ENCODE results near the gene SVIL. TPM values are rescaled to one million over a fixed set of nuclear protein-coding genes. Genes with fewer than 3 reads are reported as not detected.
"Not testable (repeated sequence)": the region's sequence is repeated elsewhere in the genome, so short reads cannot be mapped to it uniquely, and the experiment has no call there.

Gene SVIL
- total RNA-seq, 2 donors from 2014 or later: 12.2 to 14.2 TPM

DNA sequence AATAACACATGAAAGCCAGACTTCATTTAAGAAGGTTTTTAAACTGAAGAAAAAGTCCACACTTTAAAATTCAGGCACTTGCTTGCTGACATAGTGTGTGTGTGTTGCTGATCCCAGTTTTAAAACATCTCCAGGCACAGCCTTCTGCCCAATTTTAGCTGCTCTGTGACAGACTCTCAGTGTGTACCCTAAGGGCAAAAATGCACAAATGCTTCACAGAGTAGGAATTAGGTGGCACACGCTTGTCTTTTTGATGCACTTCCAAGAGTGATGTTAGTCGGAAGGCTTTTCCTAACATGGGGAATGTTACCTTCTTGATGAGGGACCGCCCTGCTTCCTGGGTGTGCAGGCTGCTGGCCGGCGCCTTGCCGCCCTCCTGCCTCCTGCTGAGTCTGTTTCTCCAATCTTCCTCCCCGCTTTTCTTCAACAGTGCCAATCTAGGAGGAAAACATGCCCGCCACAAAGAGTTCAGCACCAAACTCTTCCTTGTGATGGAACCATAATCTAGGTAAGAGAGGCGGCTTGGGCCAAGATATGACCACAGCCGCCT is 122.3 kb downstream of the SVIL start:
- H3K9me3 Mint-ChIP-seq: no peaks in the 10 kb centered on the region
- H3K4me1 Mint-ChIP-seq (ENCODE audit: low read depth): peaks cover 5% of the 10 kb centered on the region
- no peak overlapping the region for H3K27ac Mint-ChIP-seq
- no peak overlapping the region for H3K4me3 Mint-ChIP-seq
- H3K36me3 Mint-ChIP-seq (ENCODE audit: insufficient read depth in 2 of 2): no peaks in the 10 kb centered on the region
- DNase-seq (no peak), ATAC-seq (replicated peaks in 1 of 2) (no peak)
- H3K27me3 Mint-ChIP-seq (ENCODE audit: low read depth): no peaks in the 10 kb centered on the region

DNA sequence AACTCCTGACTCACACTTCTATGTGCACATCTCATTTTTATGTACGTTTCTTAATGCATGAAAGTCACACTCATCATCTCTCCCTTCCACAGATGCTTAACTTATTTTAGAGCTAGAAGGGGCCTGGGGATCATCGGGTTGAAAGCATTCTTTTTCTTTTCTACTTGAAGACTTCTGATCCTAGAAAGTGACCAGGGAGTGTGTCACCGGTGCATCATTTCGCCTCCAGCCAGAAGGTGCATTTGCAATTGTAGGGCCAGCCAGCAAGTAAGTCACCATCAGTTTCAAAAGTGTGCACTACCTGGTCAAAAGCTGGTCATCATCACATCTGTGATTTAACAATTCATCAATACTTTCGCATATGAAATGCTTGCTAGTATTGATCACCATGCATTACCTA is 123.0 kb downstream of the SVIL start:
- H3K4me3 Mint-ChIP-seq; H3K4me1 Mint-ChIP-seq (ENCODE audit: low read depth); ATAC-seq (replicated peaks in 1 of 2); H3K27ac Mint-ChIP-seq; H3K36me3 Mint-ChIP-seq (ENCODE audit: insufficient read depth in 2 of 2); H3K9me3 Mint-ChIP-seq; DNase-seq; H3K27me3 Mint-ChIP-seq (ENCODE audit: low read depth): not testable (repeated sequence)

DNA sequence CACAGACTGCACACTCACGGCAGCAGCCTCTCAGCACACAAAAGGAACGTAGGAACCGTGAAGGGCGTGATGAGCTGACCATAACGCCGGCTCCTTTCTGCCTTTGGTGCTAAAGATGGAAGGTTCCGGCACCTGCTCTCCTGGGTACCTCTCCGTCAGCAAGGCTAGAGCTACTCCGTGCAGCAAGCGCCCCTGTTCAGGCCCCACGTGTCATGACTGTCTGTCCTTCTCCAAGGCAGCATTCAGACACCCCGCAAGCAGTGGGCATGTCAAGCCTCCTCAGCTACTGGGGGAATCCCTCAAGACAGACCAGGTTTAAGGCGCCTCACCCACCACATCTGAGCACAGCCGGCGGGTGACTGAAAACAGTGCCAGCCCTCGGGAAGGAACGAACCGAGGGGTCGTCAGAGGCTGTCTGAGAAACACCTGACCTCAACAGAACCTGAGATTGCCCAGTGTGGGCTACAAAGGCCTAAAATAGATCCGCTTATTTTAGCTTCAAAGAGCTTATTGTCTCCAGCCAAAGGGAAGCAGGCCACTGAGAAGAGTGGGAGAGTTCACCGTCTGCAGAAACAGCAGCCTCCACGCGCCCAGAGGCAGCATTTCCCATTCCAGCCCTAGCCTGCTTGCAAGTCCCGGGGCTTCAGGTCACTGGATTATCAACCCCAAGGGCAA is 124.2 kb downstream of the SVIL start:
- not testable (repeated sequence) for H3K4me1 Mint-ChIP-seq (ENCODE audit: low read depth); H3K4me3 Mint-ChIP-seq; DNase-seq; H3K36me3 Mint-ChIP-seq (ENCODE audit: insufficient read depth in 2 of 2); H3K9me3 Mint-ChIP-seq; H3K27ac Mint-ChIP-seq; ATAC-seq (replicated peaks in 1 of 2); H3K27me3 Mint-ChIP-seq (ENCODE audit: low read depth)

DNA sequence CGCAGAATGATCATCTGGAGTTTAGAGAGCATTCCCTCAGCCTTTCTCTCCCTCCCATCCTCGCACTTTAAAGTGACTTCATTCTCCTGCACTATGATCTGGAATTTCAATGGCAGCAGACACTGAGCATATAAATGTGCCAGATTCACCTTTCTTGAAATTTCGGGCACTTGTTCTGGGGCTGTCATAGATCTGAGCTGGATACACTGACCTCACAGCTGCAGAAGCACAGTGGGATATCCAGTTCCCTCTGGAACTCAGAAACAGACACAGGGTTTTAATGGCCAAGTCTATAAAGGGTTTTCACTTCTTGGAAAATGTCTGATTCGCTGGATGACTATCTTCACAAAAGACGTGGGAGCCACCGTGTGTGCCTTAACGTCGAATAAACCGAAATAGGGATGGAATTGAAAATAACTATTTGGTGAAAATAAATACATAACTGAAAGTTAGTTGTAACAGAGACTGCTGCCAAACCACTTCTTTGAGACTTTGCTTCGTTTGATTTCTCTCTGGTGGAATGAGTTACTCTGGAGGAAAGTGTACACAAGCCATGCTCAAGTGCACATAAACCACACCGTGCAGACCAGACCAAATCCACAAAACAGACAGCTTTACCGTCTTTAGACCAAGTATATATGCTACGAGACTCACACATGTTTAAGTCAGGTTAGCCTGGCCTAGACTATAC is 126.1 kb downstream of the SVIL start:
- H3K36me3 Mint-ChIP-seq (ENCODE audit: insufficient read depth in 2 of 2): no peaks in the 10 kb centered on the region
- H3K4me1 Mint-ChIP-seq (ENCODE audit: low read depth): peaks cover 5% of the 10 kb centered on the region
- no peak overlapping the region for H3K4me3 Mint-ChIP-seq
- ATAC-seq (replicated peaks in 1 of 2): no peak
- no peaks in the 10 kb centered on the region for H3K27me3 Mint-ChIP-seq (ENCODE audit: low read depth)
- DNase-seq: no peak
- no peaks in the 10 kb centered on the region for H3K9me3 Mint-ChIP-seq
- H3K27ac Mint-ChIP-seq: no peak overlapping the region

DNA sequence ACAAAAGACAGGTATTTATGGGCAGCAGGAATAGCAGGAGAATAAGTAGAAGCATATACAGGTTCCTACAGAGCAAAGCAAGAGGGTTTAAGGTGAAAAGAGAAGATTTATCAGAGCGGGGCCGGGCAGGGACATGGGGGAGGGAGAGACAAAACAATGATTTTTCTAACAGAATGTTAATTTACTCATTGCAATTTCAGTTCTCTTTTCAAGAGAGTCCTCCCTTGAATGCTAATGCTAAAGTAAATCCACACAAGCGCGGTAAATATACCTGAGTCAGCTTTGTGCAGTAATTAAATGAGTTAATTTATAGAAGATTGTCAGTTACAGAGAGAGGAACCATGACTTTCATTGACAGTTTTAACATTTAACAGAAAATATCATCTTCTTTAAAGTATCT is 127.0 kb downstream of the SVIL start:
- H3K9me3 Mint-ChIP-seq; H3K36me3 Mint-ChIP-seq (ENCODE audit: insufficient read depth in 2 of 2); H3K27me3 Mint-ChIP-seq (ENCODE audit: low read depth); ATAC-seq (replicated peaks in 1 of 2); H3K4me1 Mint-ChIP-seq (ENCODE audit: low read depth); H3K4me3 Mint-ChIP-seq; DNase-seq; H3K27ac Mint-ChIP-seq: not testable (repeated sequence)

DNA sequence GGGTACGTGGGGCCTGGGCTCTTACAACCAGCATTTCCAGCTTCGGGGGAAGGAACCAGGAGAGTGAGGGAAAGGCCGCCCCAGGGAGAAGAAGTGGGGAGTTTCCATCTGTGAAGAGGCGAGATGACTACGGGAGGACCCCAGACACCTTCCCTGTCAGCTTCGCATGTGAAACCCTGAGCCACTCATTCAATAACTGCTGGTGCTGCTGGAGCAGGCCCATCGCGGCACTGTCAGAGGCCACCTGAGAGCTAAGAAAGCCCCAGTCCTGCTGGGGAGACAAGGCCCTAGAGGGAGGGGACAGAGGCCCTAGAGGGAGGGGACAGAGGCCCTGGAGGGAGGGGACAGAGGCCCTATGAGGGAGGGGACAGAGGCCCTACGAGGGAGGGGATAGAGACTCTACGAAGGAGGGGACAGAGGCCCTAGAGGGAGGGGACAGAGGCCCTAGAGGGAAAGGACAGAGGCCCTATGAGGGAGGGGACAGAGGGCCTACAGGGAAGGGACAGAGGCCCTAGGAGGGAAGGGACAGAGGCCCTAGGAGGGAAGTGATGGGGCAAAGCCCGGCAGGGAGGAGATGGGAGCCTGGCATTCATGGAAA is 128.3 kb downstream of the SVIL start:
- not testable (repeated sequence) for H3K36me3 Mint-ChIP-seq (ENCODE audit: insufficient read depth in 2 of 2); H3K4me1 Mint-ChIP-seq (ENCODE audit: low read depth); H3K9me3 Mint-ChIP-seq; DNase-seq; H3K27me3 Mint-ChIP-seq (ENCODE audit: low read depth); H3K27ac Mint-ChIP-seq; H3K4me3 Mint-ChIP-seq
- ATAC-seq (replicated peaks in 1 of 2): peak; percentile 95 to 99

DNA sequence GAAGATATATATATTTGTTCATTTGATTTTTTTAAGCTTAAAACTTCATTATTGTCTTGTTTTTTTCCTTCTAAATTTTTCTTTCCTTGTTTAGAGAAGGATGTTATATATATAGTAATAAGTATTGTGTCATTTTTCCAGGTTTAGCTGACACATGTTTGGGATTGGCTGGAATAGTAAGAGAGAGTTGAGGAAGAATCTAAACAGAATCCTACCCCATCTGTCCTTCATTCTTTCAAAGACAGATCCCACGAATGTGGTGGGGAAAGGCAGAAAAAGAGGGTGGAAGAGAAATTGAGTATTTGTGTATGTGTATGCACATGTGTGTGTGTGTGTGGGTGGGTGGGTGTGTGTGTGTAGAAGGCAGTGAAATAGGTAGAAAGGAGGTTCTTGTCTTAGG is 132.4 kb downstream of the SVIL start:
- no peaks in the 10 kb centered on the region for H3K27me3 Mint-ChIP-seq (ENCODE audit: low read depth)
- H3K27ac Mint-ChIP-seq: no peak overlapping the region
- H3K36me3 Mint-ChIP-seq (ENCODE audit: insufficient read depth in 2 of 2): no peaks in the 10 kb centered on the region
- ATAC-seq (replicated peaks in 1 of 2) (no peak), DNase-seq (no peak)
- no peaks in the 10 kb centered on the region for H3K9me3 Mint-ChIP-seq
- no peak overlapping the region for H3K4me3 Mint-ChIP-seq
- H3K4me1 Mint-ChIP-seq (ENCODE audit: low read depth): no peaks in the 10 kb centered on the region

DNA sequence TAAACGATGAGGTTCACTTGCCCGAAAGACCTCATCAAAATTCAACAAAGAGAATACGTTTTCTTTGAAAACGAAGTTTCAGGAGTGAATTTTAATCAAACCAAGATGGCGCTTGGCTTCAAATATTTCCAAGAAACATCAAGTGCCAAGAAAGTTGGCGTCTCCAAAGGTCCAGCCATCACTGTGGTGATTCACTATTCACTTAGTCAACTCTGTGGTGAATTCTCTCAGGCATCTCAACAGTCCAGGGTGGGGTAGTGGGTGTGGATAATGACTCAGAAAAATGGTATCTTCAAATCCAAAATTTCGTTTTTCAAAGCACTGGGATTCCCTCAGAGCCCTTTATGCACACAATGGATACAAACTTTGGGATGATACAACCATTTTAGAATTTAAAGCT is 133.1 kb downstream of the SVIL start:
- DNase-seq (no peak), ATAC-seq (replicated peaks in 1 of 2) (no peak)
- no peak overlapping the region for H3K27ac Mint-ChIP-seq
- H3K9me3 Mint-ChIP-seq: no peaks in the 10 kb centered on the region
- H3K36me3 Mint-ChIP-seq (ENCODE audit: insufficient read depth in 2 of 2): no peaks in the 10 kb centered on the region
- H3K4me1 Mint-ChIP-seq (ENCODE audit: low read depth): peaks cover 6% of the 10 kb centered on the region
- H3K4me3 Mint-ChIP-seq: no peak overlapping the region
- H3K27me3 Mint-ChIP-seq (ENCODE audit: low read depth): no peaks in the 10 kb centered on the region

DNA sequence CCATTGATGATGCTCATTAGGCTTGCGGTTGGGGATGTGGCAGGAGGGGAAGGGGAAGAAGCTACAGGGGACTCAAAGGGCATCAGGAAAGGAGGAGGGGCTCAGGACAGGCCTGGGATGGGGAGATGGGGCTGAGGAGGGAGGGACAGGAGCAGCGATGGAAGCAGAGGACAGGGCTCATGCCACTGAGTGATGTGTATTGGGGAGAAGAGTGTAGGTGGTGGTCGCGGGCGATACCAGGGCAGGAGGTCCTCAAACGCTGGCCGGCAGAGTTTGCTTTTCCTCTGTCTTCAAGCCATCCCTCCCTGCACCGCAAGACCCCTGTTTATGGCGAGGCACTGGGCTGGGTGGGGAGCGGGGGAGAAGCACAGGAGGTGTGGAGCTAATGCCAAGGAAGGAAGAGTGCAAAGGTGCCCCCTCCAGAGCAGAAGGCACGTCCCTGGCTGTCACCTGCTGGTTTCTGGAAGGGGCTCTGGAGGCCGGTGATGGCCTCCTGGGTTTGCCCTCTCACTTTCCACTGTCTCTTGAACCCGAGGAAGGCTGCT is 134.7 kb downstream of the SVIL start:
- no peak for DNase-seq
- ATAC-seq (replicated peaks in 1 of 2): no peak
- Mint-ChIP-seq H3K27me3 (ENCODE audit: low read depth) (no peaks in the 10 kb centered on the region), H3K27ac (no peak overlapping the region), H3K4me3 (no peak overlapping the region), H3K9me3 (no peaks in the 10 kb centered on the region), H3K4me1 (ENCODE audit: low read depth) (peaks cover 11% of the 10 kb centered on the region), H3K36me3 (ENCODE audit: insufficient read depth in 2 of 2) (no peaks in the 10 kb centered on the region)

DNA sequence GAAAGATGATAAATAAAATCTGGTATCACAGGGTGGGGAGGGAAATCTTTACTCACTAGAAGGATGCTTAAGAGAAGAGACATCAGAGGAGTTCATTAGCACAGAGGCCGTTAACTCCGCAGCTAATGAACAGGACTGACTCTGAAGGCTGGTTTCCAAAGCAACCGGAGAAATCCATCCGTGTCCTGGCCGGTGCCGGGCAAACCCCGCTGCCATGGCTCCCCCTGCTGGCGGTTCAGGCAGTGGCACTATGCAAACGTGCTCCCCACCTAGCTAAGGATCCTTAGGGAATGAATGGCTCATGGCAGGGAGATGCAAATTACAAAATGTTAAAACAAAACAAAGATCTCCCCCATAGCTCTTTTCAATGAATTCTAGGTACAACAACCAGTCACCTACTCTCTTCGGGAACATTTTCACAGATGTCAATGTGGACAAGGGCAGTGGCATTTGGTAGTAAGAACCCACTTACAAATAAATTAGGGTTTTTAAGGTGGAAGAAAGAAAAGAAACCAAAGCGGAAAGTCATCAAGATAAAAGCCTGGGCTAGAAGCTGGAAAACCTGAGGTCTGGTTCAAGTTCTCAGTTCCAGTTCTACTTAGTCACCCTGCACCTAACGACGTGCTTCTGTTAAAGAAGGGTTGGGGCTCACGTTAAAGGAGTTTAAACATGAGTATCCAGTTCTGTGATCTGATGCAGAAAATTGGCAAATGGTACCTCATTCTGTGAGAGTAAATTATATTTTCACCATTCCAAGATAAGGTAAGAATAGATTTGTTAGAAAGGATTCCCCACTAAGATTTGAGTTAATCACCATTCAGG is 138.2 kb downstream of the SVIL start:
- Mint-ChIP-seq H3K36me3 (ENCODE audit: insufficient read depth in 2 of 2) (peaks cover 0 to 2% of the 10 kb centered on the region in 2 donors), H3K27me3 (ENCODE audit: low read depth) (no peaks in the 10 kb centered on the region), H3K4me1 (ENCODE audit: low read depth) (peaks cover 11% of the 10 kb centered on the region), H3K9me3 (no peaks in the 10 kb centered on the region), H3K27ac (no peak overlapping the region), H3K4me3 (no peak overlapping the region)
- DNase-seq (peak; percentile 70 to 71), ATAC-seq (replicated peaks in 1 of 2) (peak; percentile 75 to 78)

DNA sequence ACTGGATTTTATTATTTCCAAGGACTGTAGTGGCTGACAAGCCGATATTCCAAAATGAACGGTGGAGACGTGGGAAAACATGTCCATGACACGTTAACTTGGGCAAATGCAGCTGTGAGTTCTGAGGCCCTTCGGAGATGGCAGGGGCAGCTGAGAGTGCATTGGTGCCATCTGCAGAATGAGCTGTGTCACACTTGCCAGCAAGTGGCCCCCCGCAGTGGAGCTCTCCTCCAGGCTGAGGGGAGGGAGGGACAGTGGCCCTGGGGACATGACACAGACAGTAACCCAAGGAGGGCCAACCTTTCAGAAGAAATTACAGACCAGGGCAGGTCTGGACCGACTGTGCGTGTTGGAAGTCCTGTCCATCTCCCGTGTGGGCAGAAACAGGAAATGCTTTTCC is 139.4 kb downstream of the SVIL start:
- Mint-ChIP-seq H3K4me1 (ENCODE audit: low read depth) (peaks cover 11% of the 10 kb centered on the region), H3K27ac (no peak overlapping the region), H3K4me3 (no peak overlapping the region), H3K36me3 (ENCODE audit: insufficient read depth in 2 of 2) (peaks cover 0 to 5% of the 10 kb centered on the region in 2 donors), H3K27me3 (ENCODE audit: low read depth) (no peaks in the 10 kb centered on the region), H3K9me3 (no peaks in the 10 kb centered on the region)
- ATAC-seq (replicated peaks in 1 of 2) (no peak), DNase-seq (no peak)

DNA sequence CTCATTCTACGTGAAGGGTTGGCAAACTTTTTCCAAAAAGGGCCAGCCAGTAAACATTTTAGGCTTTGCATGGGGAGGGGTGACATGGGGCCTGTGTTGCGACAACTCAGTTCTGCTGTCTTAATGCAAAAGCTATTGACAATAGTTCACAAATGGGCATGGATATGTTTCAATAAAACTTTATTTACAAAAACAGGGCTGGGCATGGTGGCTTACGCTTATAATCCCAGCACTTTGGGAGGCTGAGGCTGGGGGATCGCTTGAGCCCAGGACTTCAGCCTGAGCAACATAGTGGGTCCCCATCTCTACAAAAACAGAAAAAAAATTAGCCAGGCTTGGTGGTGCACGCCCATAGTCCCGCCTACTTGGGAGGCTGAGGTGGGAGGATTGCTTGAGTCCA is 141.1 kb downstream of the SVIL start:
- Mint-ChIP-seq H3K9me3 (no peaks in the 10 kb centered on the region), H3K36me3 (ENCODE audit: insufficient read depth in 2 of 2) (peaks cover 0 to 5% of the 10 kb centered on the region in 2 donors), H3K27ac (no peak overlapping the region), H3K4me1 (ENCODE audit: low read depth) (peaks cover 19% of the 10 kb centered on the region), H3K27me3 (ENCODE audit: low read depth) (no peaks in the 10 kb centered on the region), H3K4me3 (no peak overlapping the region)
- ATAC-seq (replicated peaks in 1 of 2) (no peak), DNase-seq (no peak)

DNA sequence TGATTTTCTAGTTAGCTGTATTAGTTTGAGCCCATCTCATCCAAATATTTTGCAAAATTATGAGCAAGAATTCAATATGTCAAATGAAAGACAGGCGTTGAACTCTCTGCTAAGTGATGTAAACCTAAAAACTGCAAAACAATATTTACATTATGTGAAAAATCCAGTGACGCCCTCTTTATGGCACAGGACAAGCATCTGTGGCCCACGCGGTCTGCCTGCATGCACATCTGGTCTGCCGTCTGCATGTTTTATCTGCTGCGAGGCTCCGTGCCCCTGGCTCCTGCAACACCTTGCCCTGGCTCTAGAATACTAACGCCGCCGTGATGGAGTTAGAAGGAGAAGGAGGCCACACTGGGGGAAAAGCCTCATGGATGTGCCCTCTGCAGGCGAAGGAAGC is 142.0 kb downstream of the SVIL start:
- Mint-ChIP-seq H3K27ac (no peak overlapping the region), H3K9me3 (no peaks in the 10 kb centered on the region), H3K4me1 (ENCODE audit: low read depth) (peaks cover 28% of the 10 kb centered on the region), H3K27me3 (ENCODE audit: low read depth) (no peaks in the 10 kb centered on the region), H3K4me3 (no peak overlapping the region), H3K36me3 (ENCODE audit: insufficient read depth in 2 of 2) (peaks cover 1 to 5% of the 10 kb centered on the region in 2 donors)
- no peak for ATAC-seq (replicated peaks in 1 of 2)
- DNase-seq: no peak

Data from activated T-cell treated with anti-CD3 and anti-CD28 coated beads, Interleukin-2, amount 50 U/mL, for 72 hours (primary cell).